Measurements from ENCODE around the gene C17orf113.
A peak's percentile ranks its signal among the peaks of the same experiment; 100 is the strongest.

C17orf113 gene

GRCh38 chr17:42002175-42002791 lies 48.1 kb downstream of the C17orf113 start:
- no peaks in the 10 kb centered on the region for H3K27me3 ChIP-seq (ENCODE audit: insufficient read depth, poor library complexity, severe bottlenecking)
- H3K36me3 ChIP-seq (ENCODE audit: low read depth), result peaks cover 61% of the 10 kb centered on the region
- no peak overlapping the region for H3K4me3 ChIP-seq (ENCODE audit: severe bottlenecking)
- H3K4me1 ChIP-seq (ENCODE audit: insufficient read depth, poor library complexity, severe bottlenecking), result peaks cover 5% of the 10 kb centered on the region
- H3K9me3 ChIP-seq (ENCODE audit: severe bottlenecking), result no peaks in the 10 kb centered on the region
- TF ChIP-seq, protein P1, sequence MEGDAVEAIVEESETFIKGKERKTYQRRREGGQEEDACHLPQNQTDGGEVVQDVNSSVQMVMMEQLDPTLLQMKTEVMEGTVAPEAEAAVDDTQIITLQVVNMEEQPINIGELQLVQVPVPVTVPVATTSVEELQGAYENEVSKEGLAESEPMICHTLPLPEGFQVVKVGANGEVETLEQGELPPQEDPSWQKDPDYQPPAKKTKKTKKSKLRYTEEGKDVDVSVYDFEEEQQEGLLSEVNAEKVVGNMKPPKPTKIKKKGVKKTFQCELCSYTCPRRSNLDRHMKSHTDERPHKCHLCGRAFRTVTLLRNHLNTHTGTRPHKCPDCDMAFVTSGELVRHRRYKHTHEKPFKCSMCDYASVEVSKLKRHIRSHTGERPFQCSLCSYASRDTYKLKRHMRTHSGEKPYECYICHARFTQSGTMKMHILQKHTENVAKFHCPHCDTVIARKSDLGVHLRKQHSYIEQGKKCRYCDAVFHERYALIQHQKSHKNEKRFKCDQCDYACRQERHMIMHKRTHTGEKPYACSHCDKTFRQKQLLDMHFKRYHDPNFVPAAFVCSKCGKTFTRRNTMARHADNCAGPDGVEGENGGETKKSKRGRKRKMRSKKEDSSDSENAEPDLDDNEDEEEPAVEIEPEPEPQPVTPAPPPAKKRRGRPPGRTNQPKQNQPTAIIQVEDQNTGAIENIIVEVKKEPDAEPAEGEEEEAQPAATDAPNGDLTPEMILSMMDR (IDR thresholded peaks at IDR 0.05; ENCODE audit: poor library complexity, severe bottlenecking), result no peak
- no peak for DNase-seq (ENCODE audit: low spot score)
- H3K27ac ChIP-seq (ENCODE audit: poor library complexity, severe bottlenecking), result peak overlapping the region; percentile 22
- no peak for ATAC-seq (ENCODE audit: low read depth)

DNA sequence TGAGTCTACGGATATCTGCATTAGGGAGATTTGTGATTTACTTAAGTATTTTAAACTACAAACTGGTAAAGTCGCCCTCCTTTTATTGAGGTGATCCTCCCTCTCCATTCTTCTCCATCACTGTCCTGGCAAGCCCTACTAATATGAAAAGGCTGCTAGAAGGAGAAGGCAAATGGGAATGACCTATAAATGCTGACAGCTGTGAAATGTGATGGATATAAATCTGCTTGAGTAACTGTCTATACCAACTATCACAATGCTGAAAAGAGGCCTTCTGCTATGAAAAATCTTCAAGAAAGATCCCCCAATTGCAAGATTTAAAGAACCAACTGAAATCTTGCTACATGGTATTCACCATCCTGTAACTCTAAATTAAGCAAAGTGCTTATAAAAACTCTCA lies 48.7 kb downstream of the C17orf113 start:
- no peak for ATAC-seq (ENCODE audit: low read depth)
- Histone ChIP-seq H3K4me1 (ENCODE audit: insufficient read depth, poor library complexity, severe bottlenecking) (peaks cover 5% of the 10 kb centered on the region), H3K36me3 (ENCODE audit: low read depth) (peaks cover 66% of the 10 kb centered on the region), H3K9me3 (ENCODE audit: severe bottlenecking) (no peaks in the 10 kb centered on the region), H3K27ac (ENCODE audit: poor library complexity, severe bottlenecking) (no peak overlapping the region), H3K4me3 (ENCODE audit: severe bottlenecking) (no peak overlapping the region), H3K27me3 (ENCODE audit: insufficient read depth, poor library complexity, severe bottlenecking) (no peaks in the 10 kb centered on the region)
- DNase-seq (ENCODE audit: low spot score), result no peak
- TF ChIP-seq, protein P1 (IDR thresholded peaks at IDR 0.05; ENCODE audit: poor library complexity, severe bottlenecking), result no peak

GRCh38 chr17:42000413-42001133 lies 49.8 kb downstream of the C17orf113 start:
- DNase-seq (ENCODE audit: low spot score) (no peak), ATAC-seq (ENCODE audit: low read depth) (no peak)
- Histone ChIP-seq H3K9me3 (ENCODE audit: severe bottlenecking) (no peaks in the 10 kb centered on the region), H3K36me3 (ENCODE audit: low read depth) (peaks cover 78% of the 10 kb centered on the region), H3K4me3 (ENCODE audit: severe bottlenecking) (no peak overlapping the region), H3K27ac (ENCODE audit: poor library complexity, severe bottlenecking) (no peak overlapping the region), H3K4me1 (ENCODE audit: insufficient read depth, poor library complexity, severe bottlenecking) (peaks cover 5% of the 10 kb centered on the region), H3K27me3 (ENCODE audit: insufficient read depth, poor library complexity, severe bottlenecking) (no peaks in the 10 kb centered on the region)
- TF ChIP-seq, protein P1 (IDR thresholded peaks at IDR 0.05; ENCODE audit: poor library complexity, severe bottlenecking), result no peak

DNA sequence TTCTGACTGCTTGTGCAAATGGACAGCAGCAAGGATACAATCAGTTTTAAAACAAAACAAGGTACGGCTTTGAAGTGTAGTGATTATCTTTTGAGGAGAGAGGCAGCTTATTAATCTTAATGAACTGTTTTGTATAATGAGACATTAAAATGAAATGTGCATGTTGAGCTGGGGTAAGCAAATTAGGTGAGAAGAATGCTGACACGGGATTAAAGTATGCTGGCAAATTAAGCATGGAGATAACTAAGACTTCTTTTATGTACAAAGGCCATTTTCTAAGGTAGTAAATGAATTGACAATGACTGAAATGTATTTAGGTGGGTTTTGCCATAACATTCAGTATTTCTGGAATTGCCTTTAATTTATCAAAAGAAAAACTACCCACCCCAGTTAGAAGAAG lies 51.9 kb downstream of the C17orf113 start:
- Histone ChIP-seq H3K4me1 (ENCODE audit: insufficient read depth, poor library complexity, severe bottlenecking) (peaks cover 4% of the 10 kb centered on the region), H3K27ac (ENCODE audit: poor library complexity, severe bottlenecking) (no peak overlapping the region), H3K27me3 (ENCODE audit: insufficient read depth, poor library complexity, severe bottlenecking) (no peaks in the 10 kb centered on the region), H3K36me3 (ENCODE audit: low read depth) (peaks cover 97% of the 10 kb centered on the region), H3K9me3 (ENCODE audit: severe bottlenecking) (no peaks in the 10 kb centered on the region), H3K4me3 (ENCODE audit: severe bottlenecking) (no peak overlapping the region)
- no peak for DNase-seq (ENCODE audit: low spot score)
- TF ChIP-seq, protein P1 (IDR thresholded peaks at IDR 0.05; ENCODE audit: poor library complexity, severe bottlenecking), result no peak
- ATAC-seq (ENCODE audit: low read depth), result no peak

GRCh38 chr17:41996855-41997164 lies 53.6 kb downstream of the C17orf113 start:
- Histone ChIP-seq H3K27me3 (ENCODE audit: insufficient read depth, poor library complexity, severe bottlenecking) (no peaks in the 10 kb centered on the region), H3K4me1 (ENCODE audit: insufficient read depth, poor library complexity, severe bottlenecking) (no peaks in the 10 kb centered on the region), H3K27ac (ENCODE audit: poor library complexity, severe bottlenecking) (no peak overlapping the region), H3K4me3 (ENCODE audit: severe bottlenecking) (no peak overlapping the region), H3K9me3 (ENCODE audit: severe bottlenecking) (no peaks in the 10 kb centered on the region), H3K36me3 (ENCODE audit: low read depth) (peaks cover 97% of the 10 kb centered on the region)
- ATAC-seq (ENCODE audit: low read depth) (no peak), DNase-seq (ENCODE audit: low spot score) (no peak)
- TF ChIP-seq, protein P1 (IDR thresholded peaks at IDR 0.05; ENCODE audit: poor library complexity, severe bottlenecking), result no peak

Measured in RWPE2 (cell line).